Measurements from ENCODE around the gene ACP7.
"Not testable (repeated sequence)": the region's sequence is repeated elsewhere in the genome, so short reads cannot be mapped to it uniquely, and the experiment has no call there.

ACP7 gene

DNA sequence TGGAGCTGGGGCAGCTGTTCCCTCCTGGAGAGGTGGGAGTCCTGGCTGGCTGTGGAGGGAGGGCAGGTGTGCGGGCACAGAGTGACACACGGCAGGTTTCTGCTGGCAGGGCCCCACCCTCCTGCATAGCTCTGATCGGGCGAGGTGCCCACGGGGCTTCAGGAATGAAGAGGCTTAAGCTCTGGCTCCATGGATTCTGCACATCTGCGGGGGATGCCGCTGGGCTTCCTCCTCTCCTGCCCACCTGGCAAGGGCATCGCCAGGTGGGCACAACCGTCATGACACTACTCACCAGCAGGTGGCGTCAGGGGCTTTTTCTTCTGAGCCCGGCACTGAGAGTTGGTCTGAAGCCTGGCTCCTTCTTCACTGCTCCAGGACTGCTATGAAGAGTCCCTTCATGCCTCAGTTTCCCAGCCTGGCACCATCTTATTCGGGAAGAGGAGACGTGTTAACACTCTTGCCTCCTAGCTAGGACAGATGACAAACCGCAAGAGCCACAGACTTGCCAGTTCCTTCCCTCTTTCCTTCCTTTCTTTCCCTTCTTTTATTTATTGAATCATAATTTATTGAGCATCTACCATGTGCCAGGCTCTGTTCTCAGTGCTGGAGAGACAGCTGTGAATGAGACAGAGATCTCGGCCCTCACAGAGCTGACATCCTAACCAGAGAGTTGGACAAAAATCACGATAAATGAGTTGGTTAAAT, 26.2 kb downstream of the ACP7 start:
- no peak for DNase-seq

DNA sequence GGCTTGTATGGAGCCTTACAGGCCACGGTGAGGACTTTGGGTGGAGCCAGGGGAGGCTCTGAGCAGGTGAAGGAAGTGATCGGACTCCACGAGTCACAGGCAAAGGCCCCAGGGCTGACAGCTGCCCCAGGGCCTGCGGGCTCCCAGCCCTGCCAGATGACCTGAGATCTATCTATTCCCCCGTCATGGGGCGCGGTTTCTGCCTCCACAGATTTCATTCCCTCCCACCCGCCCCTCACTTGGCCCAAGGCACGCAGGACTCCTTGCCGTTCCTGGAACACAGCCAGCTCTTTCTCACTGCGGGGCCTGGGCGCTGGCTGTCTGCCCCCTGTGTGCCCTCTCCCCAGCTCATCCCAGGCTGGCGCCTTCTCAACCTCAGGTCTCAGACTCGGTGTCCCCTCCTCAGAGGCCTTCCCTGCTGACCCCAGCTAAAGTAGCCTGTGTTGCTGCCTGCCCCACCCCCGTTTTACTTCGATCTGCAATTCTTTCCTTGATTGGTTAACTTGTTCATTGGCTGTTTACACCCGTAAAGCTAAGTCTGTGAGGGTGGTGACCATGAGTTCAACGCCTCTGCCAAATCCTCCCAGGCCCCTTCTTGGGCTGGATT, 27.5 kb downstream of the ACP7 start:
- no peak for DNase-seq

DNA sequence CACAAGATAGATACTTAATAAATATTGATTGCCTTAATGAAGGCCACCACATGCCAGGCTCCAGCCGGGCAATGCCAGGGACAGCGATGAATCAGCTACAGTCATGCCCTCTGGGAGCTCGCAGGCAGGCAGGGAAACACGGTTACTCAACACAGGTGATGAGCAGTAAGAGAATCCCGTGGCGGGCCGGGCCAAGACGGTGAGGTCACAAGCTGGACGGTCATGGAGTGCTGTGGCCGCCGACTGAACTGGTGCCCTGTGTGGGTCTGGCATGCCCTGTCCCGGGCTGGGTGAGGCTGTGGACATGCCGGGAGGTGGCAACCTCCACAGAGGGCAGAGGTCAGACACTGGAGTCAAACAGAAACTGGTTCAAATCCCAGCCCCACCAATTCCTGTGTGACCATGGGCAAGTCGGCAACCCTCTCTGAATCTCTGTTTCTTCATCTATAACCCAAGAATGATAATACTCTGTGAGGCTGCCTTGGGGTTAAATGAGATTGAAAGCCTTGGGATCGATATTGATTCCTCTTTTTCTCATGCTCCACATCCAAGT, 28.2 kb downstream of the ACP7 start:
- DNase-seq, result no peak

DNA sequence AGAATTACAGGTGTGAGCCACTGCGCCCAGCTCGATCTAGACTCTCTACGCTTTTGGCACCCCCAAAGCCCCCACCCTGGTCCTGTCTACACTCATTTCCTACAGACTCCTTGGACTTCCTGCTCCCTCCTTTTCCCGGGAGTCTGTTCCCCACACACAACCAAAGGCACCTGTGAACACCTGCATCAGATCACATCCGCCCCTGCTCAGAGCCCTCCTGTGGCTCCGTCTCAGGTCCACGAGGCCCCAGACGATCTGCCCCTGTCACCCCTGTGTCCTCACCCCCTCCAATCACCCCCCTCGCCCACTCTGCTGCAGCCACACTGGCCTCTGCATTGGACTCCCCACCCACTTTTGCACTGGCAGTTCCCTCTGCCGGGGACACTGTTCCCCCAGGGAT, 29.0 kb downstream of the ACP7 start:
- DNase-seq, result no peak

DNA sequence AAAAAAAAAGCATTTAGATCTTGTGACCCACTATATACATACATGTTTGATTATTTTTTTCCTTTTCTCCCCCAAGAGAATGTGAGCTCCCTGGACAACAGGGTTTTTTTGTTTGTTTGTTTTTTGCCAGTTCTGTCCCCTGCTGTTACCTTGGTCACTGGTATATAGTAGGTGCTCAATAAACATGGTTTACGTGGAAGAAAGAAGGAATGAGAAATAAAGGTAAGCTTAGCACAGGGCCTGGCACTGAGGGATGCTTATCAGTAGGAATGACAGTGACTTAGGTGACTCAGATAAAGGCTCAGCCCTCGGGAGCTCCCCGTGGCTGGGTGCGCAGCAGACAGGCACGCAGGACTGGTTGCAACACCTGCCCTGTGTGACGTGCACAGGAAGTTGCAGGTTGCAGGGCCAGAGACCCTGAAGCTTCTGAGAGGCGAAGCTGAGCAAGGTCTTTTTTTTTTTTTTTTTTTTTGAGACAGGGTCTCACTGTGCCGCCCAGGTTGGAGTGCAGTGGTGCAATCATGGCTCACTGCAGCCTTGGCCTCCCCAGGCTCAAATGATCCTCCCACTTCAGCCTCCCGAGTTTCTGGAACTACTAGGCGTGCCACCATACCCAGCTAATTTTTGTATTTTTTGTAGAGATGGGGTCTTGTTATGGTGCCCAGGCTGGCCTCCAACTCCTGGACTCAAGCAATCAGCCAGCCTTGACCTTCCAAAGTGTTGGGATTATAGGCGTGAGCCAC, 31.1 kb downstream of the ACP7 start:
- no peak for DNase-seq

DNA sequence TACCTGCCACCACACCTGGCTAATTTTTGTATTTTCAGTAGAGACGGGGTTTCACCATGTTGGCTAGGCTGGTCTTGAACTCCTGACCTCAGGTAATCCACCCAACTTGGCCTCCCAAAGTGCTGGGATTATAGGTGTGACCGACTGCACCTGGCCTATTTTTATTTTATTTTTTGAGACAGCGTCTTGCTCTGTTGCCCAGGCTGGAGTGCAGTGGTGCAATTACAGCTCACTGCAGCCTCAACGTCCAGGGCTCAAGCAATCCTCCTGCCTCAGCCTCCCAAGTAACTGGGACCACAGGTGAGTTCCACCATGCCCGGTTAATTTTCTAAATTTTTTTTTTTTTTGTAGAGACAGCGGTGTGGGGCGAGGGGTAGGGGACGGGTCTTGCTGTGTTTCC, 32.9 kb downstream of the ACP7 start:
- not testable (repeated sequence) for DNase-seq

DNA sequence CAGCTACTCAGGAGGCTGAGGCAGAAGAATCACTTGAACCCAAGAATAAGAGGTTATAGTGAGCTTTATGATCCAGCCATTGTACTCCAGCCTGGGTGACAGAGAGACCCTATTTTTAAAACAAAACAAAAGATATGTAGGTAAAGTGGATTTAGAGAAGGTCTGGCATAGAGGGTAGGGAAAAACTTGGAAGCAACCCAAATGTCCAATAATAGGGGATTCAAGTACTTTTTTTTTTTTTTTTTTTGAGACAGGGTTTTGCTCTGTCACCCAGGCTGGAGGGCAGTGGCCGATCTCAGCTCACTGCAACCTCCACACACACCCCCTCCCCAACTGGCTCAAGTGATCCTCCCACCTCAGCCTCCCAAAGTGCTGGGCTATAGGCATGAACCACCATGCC, 35.7 kb downstream of the ACP7 start:
- no peak for DNase-seq

DNA sequence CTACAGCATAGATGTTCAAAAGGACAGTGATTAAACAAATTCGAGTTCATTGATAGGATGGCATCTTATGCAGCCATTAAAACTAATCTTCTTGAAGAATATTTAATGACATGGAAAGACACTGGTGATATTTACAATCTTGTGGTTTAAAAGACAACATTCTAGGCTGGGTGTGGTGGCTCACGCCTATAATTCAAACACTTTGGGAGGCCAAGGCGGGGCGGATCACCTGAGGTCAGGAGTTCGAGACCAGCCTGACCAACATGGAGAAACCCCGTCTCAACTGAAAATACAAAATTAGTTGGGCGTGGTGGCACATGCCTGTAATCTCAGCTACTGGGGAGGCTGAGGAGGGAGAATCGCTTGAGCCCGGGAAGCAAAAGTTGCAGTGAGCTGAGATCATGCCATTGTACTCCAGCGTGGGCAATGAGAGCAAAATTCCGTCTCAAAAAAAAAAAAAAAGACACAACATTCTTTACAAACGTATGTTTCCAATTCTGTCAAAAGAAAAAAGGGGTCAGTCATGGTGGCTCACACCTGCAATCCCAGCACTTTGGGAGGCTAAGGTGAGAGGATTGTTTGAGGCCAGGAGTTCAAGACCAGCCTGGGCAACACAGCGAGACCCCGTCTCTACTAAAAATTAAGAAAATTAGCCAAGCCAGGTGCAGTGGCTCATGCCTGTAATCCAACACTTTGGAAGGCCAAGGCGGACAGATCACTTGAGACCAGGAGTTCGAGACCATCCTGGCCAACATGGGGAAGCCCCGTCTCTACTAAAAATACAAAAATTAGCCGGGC, 39.0 kb downstream of the ACP7 start:
- DNase-seq, result no peak

DNA sequence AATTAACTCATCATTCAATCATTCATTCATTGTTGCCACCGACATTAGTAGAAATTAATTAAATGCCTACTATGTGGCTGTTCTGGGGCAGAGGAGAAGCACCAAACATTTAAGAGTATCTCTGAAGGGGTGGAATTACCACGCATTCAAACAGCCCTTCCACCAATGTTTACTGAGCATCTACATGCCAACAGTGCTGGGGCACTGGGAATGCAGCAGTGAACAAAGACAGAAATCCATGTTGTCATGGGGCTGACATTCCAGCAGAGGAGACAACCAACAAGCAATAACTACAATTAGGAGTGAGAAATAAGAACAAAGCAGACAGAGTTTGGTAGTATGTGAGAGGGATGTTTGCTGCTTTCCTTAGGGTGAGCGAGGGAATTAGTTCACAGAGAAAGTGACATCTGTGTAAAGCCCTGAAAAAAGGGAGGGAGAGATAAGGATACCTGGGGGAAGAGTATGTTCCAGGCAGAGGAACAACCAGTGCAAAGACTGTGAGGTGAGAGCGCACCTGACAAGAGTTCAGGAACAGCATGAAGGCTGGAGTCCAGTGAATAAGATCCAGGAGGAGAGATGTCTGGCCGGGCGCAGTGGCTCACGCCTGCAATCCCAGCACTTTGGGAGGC, 40.1 kb downstream of the ACP7 start:
- no peak for DNase-seq

DNA sequence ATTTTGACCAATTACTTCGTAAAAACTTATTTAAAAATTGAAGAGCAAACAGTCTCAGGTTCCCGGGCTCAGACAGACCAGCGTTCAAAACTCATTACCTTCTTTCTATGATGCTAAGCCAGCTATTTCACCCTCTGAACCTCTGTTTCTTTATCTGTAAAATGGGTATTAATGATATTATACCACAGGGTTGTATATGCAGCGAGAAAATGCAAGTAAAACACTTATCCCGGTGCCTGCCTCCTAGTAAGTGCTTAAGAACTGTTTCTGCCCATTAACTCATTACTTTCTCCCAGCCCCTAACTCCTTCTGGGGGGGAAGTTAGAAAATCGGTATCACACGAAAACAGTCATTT, 41.0 kb downstream of the ACP7 start:
- DNase-seq, result no peak

DNA sequence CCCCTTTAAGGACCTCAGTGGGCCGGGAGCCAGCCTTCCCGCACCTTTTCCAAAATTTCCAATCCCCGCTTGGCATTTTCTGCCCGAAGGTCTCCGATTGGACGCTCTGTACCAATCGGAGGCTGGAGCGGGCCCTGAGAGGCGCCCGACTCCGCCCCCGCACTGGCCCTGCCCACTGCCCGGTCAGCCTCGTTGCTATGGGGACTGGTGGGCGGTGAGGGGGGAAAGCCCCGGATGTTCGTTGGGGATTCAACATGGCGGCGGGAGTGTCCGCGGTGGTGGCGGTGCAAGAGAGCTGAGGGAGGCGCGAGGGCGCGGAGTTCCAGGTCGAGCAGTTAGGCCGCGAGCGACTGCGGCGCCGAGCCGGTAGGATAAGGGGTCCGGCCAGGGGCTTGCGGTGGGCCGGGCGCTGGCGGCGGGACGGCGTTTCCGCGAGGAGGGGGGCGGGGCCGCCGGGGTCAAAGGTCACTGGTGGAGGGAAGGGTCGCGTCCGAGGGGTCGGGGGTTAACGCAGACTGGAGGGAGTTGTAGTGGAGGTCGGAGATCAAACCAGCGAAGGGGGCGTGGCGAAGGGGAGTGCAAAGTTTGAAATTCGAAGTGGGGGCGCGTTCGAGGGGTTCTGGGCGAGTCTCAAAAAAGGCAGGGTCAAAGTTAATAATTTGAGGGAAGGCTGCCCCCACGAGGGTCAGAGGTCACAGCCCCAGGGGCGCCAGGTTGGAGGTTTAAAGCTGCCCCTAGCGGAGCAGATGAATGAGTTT, 41.6 kb downstream of the ACP7 start, which contains the start of gene PAK4:
TSS of gene PAK4 (plus strand) at position 233 of the 758 bp plus-strand sequence. CDS start 43,768 bp downstream, outside the sequence.
- peak; percentile 93 for DNase-seq

DNA sequence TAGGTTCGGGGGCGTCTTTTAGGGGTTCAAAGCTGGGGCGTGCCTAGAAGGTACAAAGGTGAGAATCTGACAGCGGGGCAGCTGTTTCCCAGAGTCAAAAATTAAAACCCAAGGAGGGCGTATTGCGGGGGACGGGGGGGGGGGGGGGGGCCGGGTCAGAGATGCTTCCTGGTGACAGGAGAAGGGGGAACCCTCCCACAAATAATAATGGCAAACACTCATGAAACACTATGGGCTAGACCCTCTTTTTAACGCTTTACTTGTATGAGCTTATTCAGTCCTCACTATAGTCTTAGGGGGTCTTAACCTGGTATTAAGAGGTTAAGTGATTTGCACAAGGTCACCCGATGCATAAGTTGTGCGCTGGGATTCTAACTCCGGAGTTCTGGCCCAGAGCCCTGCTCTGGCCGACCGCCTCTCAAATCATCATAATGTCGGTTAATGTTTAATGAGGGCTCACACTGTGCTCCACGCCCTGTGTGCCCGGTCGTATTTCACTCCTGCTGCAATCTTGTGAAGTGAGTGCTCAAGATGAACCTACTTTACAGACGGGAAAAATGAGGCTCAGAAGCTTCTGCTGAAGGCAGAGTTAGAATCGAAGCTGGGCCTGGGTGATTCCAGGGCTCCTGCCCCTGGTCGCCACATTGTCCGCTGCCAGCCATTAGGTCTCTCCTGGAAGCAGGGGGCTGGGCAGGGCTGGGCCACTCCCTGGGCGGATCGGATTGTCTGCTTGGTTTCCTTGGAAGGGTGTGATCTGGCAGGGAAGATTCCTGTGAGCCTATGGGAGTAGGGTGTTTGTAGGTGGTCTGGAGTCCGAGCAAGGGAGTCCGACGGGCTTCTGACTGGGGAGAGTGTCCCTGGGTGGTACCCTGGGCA, 42.4 kb downstream of the ACP7 start:
- no peak for DNase-seq

DNA sequence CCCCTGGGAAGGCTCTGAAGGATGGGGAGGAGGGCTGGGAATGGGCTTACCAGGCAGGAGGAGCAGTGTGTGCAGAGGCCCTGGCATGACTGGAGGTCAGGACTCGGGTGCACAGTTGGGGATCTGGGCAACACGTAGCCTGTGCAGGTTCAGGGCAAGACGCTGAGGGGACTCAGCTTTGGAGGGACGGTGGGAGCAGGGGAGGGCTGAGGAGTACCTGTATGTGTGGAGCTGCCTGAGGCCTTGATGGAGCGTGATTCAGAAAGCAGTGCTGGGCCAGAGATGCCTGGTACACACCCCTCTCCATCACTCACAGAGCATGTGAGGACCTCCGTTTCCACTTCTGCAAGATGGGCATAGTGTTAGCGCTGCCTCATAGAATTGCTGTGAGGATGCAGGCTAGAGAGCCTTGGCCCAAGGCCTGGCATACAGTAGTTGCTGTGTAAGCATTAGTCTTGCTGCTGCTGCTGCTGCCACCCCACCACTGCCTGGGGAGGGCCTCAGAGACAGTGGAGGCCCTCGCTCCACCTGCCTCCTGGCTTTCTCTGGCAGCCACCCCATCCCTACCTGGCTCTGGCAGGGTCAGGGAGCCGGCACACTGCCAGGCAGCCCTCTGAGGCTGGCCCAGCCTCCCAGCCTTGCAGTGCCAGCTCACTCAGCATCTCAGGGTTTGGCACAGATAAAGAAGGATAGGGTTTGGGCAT, 43.8 kb downstream of the ACP7 start:
- no peak for DNase-seq

DNA sequence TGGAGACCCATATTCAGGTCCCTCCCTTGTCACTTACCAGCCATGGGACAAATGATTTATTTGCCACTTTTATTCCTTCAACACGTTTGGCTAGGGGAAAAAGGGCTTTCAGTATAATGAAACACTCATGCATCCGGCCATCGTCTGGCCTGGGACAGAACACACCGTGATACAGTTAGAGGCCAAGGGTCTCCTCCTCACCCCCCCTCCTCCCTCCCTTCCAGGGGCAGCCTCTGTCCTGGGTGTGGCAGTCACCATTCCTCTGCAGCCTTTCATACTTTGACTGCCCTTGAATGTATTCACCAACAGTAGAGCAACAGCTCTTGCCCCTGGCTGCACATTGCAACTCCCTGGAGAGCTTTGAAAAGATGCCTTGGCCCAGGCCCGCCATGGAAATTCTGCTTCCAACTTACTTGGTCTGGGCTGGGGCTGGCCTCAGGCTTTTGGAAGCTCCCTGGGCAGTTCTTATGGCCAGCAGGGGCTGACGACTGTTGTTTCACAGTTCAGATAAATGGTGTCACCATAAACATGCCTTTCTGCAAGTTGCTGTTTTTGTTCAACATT, 44.4 kb downstream of the ACP7 start:
- DNase-seq, result no peak

DNA sequence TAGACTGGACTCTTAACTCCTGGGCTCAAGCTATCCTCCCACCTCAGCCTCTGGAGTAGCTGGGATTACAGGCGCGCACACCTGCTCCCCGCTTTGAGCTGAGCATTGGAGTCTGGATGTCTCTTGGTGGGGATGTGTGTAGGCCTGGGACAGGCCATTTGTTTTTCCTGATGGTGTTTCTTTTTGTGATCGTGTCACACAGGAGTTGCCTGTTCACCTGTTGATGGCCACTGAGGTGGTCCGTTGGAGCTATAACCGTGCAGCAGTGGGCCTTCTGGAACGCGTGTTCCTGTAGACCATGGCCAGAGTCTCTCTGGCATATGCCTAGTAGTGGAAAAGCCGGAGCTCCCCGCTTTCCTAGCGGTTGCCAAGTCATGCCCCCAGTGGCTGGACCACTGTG, 44.9 kb downstream of the ACP7 start:
- DNase-seq, result no peak

DNA sequence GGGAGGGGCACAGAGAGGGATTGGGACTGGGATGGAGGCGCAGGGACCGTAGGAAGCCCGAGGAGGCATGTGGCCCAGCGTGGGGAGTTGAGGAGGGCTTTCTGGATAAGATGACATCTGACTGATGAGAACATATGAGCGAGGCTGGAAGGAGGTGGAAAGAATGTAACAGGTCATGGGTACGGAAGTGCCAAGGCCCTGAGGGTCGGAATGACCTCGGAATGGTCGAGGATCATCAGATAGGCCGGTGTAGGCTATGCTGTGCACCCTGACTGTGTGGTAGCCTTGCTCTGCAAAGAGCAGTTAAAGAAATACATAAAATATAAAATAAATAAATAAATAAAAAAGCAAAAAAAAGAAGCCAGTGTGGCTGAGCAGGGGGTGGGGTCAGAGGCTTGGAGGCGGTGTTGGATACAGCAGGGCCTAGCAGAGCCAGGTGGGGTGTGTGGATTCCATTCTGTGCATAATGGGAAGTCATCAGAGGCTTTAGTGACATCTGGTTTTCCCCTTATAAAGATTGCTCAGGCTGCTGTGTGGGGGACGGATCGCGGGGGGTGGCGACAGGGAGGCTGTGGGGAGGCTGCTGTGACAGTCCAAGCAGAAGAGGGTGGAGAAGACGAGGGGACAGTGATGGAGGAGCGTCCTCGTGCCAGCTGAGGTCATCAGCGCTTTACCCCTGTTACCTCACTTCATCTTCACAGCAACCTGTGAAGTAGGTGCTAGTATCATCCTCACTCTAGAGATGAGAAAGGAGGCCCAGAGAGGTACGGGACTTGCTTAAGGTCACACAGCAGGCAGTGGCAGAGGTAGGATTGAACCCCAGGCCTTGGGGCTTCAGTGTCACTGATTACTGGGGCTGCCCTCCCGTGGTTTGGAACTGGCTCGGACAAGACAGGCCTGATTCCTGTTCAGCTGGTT, 46.4 kb downstream of the ACP7 start:
- peak; percentile 80 for DNase-seq

DNA sequence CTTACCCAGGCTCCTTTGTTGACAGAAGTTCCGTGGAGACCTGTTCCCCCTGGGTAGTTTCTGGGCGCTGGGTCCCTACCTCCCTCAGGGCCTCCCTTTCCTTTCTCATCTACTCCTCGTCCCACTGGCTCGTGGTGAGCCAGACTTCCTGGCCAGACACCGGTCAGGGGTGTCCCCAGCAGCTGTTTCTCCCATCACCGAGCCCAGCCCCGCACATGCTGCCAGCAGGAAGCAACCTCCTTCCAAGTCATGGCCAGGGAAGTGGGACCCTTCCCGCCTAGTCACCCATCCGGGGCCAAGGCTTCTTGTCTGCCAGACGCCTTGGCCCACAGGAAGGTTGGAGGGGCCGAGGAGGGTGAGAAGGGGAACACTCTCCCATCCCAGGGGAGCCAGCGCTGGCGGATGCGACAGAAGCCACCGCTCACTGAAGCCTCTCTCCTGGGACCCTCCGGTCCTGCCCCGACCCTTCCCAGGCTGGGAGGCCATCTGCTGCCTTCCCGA, 47.1 kb downstream of the ACP7 start:
- peak; percentile 42 for DNase-seq

DNA sequence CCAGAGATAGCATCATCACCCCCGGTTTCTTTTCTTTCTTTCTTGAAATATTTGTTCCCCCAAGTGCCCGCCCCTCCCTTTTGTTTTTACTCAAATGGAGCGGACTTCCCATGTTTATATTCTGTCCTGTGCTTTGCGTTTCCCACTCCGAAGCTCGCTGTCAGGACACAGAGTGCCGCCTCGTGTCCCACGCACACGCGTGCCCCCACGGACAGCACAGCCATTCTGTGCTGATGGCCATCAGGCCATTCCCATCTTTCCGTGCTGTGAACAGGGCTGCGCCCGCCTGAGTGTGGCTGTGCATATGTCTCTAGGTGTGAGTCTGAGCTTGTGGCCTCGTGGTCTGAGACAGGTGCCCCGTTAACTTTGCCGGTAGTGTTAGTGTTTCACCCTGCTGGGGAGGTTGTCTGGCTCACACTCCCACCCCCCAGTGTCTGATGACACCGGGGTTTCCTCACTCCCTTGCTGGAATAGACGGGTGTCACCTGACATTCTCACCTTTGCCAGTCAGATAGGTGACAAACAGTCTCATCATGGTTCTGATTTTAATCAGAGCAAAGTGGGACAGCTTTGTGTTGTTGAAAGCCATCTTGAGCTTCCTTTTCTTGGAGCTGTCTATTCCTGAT, 48.3 kb downstream of the ACP7 start:
- no peak for DNase-seq

All from NCI-H524 treated with DMSO at 0.1 percent for 48 hours (cell line).